ENCODE measurements around the gene GART. TPM values are rescaled to one million over a fixed set of nuclear protein-coding genes. Genes with fewer than 3 reads are reported as not detected.
A peak's percentile ranks its signal among the peaks of the same experiment; 100 is the strongest.

The GART gene
- total RNA-seq, 1 experiment from 2014 or later = 162 TPM

GRCh38 chr21:33492571-33492970 is 49.3 kb downstream of the GART start:
- Histone ChIP-seq H3K79me1 (ENCODE audit: insufficient read depth, low read depth, low read length, poor library complexity, severe bottlenecking) (no peaks in the 10 kb centered on the region), H3K18ac (ENCODE audit: insufficient read length, low read depth, low read length) (no peak overlapping the region), H3K9ac (ENCODE audit: extremely low read depth, insufficient read length, low read length) (no peak overlapping the region), H4K8ac (replicated peaks; ENCODE audit: insufficient read length, low read depth, low read length) (no peak overlapping the region), H3K23ac (ENCODE audit: insufficient read length, low read depth, low read length) (no peak overlapping the region), H4K91ac (ENCODE audit: insufficient read length, low read depth, low read length) (no peak overlapping the region), H3K14ac (ENCODE audit: insufficient read depth, low read length) (no peak overlapping the region), H4K5ac (ENCODE audit: insufficient read length, low read depth, low read length) (no peak overlapping the region), H3K23me2 (ENCODE audit: insufficient read length, low read depth, low read length, poor library complexity, severe bottlenecking) (peaks cover 7% of the 10 kb centered on the region), H3K9me3 (ENCODE audit: control insufficient read depth, low read depth, low read length) (no peaks in the 10 kb centered on the region), H2BK120ac (ENCODE audit: low read depth, low read length, poor library complexity, severe bottlenecking) (no peak overlapping the region), H3K56ac (ENCODE audit: insufficient read length, low read depth, low read length) (no peak overlapping the region), H3K4me1 (ENCODE audit: insufficient read depth, low read length) (0 out of 2 replicates have a peak, but pooled peaks cover 2% of the 10 kb centered on the region), H2BK5ac (ENCODE audit: insufficient read length, low read length) (no peak overlapping the region), H3K4me2 (ENCODE audit: insufficient read depth, insufficient read length, low read length) (no peak overlapping the region), H2AFZ (ENCODE audit: low read length) (no peak overlapping the region), H4K20me1 (ENCODE audit: control insufficient read depth, insufficient read depth, insufficient read length) (no peaks in the 10 kb centered on the region), H2BK15ac (ENCODE audit: low read depth, low read length) (no peak overlapping the region), H3K27me3 (ENCODE audit: insufficient read depth, low read length) (no peaks in the 10 kb centered on the region), H2AK5ac (ENCODE audit: insufficient read length, low read length) (no peak overlapping the region), H3K4ac (ENCODE audit: low read depth, low read length) (no peak overlapping the region), H2BK12ac (ENCODE audit: insufficient read length, low read depth, low read length) (no peak overlapping the region), H2BK20ac (ENCODE audit: low read depth, low read length, poor library complexity, severe bottlenecking) (no peak overlapping the region), H3T11ph (ENCODE audit: low read length) (no peak overlapping the region), H3K79me2 (ENCODE audit: insufficient read depth, low read length) (no peaks in the 10 kb centered on the region), H3K27ac (ENCODE audit: insufficient read length, low read depth, low read length) (no peak overlapping the region)
- Mint-ChIP-seq H3K27me3 (ENCODE audit: low read depth) (no peaks in the 10 kb centered on the region; the same call in 1 of the 2 replicates), H3K4me1 (peaks cover 27 to 33% of the 10 kb centered on the region in 2 experiments), H3K9me3 (no peaks in the 10 kb centered on the region; a peak in 2 of 5 replicates), H3K36me3 (ENCODE audit: insufficient read depth in 1 of 3, low read depth in 3 of 3) (peaks cover 0 to 13% (median 11%) of the 10 kb centered on the region in 3 experiments; a peak in 5 of 7 replicates), H3K27ac (no peak overlapping the region), H3K4me3 (0 out of 5 replicates have a peak overlapping the region, but pooled peaks of 1 of the 2 experiments have one; percentile 46)
- no CpG with 5 or more reads among the region's 2 CpGs for WGBS (ENCODE audit: extremely low coverage, insufficient read length, low lambda C conversion rate)
- no peak for DNase-seq
- TF ChIP-seq CTCF (conservative IDR thresholded peaks at IDR 0.05) = no peak
